Measurements from ENCODE around the gene LBR. TPM values are rescaled to one million over a fixed set of nuclear protein-coding genes. Genes with fewer than 3 reads are reported as not detected.

Gene LBR
- total RNA-seq, 2 donors from 2014 or later = 39.1 to 51.7 TPM

DNA sequence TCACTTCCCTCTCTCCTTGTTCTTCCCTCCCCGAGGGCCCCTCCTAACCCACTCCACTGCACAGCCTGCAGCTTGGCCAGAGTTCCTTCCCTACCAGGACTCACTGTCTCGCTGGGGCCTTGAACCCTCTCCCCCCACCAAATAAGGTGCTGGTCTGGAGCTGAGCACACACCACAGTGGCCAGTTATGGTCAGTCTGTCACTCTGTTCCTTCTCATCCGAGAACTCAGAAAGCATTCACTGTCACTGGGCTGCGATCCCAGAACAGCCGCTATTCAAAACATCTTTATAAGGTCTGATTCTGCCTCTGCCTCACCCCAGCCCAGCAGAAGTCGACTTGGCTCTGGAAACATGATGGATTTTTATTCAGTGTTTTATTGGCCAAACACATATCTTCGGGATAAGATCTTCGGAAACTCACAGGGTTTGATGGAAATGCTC lies 19.8 kb upstream of the LBR start:
- no peaks in the 10 kb centered on the region for H3K9me3 ChIP-seq
- no peak for DNase-seq (ENCODE audit: low spot score)
- no peaks in the 10 kb centered on the region for H3K36me3 ChIP-seq
- TF ChIP-seq, protein P1, sequence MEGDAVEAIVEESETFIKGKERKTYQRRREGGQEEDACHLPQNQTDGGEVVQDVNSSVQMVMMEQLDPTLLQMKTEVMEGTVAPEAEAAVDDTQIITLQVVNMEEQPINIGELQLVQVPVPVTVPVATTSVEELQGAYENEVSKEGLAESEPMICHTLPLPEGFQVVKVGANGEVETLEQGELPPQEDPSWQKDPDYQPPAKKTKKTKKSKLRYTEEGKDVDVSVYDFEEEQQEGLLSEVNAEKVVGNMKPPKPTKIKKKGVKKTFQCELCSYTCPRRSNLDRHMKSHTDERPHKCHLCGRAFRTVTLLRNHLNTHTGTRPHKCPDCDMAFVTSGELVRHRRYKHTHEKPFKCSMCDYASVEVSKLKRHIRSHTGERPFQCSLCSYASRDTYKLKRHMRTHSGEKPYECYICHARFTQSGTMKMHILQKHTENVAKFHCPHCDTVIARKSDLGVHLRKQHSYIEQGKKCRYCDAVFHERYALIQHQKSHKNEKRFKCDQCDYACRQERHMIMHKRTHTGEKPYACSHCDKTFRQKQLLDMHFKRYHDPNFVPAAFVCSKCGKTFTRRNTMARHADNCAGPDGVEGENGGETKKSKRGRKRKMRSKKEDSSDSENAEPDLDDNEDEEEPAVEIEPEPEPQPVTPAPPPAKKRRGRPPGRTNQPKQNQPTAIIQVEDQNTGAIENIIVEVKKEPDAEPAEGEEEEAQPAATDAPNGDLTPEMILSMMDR (IDR thresholded peaks at IDR 0.05) = no peak
- peak overlapping the region; percentile 36 for H3K4me3 ChIP-seq
- peaks cover 14 to 44% of the 10 kb centered on the region in 2 donors for H3K4me1 ChIP-seq (ENCODE audit: control insufficient read depth in 1 of 2, low read depth in 2 of 2)
- H3K27me3 ChIP-seq (replicated peaks; ENCODE audit: insufficient read depth) = no peaks in the 10 kb centered on the region
- H3K27ac ChIP-seq = peak overlapping the region; percentile 47 to 54
- ATAC-seq (ENCODE audit: insufficient number of reproducible peaks, low FRiP score, low read depth) = no peak

DNA sequence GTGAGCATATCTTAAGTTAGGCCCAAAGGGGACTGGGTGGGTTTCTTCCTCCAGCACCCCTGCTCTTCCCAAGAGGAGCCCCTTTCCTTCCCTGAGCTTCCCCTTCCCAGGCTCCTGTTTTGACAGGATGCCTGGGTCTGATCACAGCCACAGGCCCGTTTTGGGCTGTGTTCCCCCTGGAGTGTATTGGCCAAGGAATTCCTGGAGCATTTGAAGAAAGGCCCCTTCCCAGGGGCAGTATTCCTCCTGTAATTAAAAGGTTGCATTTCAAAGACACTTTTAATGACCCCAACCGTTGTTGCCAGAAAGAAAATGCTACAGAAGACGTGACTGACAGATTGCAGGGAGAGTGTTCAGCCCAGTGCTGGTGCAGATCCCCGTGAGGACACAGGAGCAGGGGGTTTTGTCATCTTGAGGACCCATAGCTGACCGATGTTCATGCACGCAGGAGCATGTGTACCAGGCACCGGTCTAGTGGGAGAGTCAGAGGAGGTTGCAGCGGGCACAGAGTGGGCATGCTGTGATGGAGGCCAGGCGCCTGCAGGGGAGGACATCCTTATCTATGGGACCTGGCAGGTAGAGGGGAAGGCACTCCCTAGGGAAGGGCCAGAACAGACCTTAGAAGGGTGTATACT lies 19.3 kb upstream of the LBR start:
- Histone ChIP-seq H3K36me3 (no peaks in the 10 kb centered on the region), H3K27me3 (replicated peaks; ENCODE audit: insufficient read depth) (no peaks in the 10 kb centered on the region), H3K9me3 (no peaks in the 10 kb centered on the region), H3K4me3 (no peak overlapping the region), H3K27ac (peak overlapping the region; percentile 47 to 54), H3K4me1 (ENCODE audit: control insufficient read depth in 1 of 2, low read depth in 2 of 2) (peaks cover 14 to 44% of the 10 kb centered on the region in 2 donors)
- TF ChIP-seq, protein P1 (IDR thresholded peaks at IDR 0.05) = no peak
- ATAC-seq (ENCODE audit: insufficient number of reproducible peaks, low FRiP score, low read depth) = no peak
- DNase-seq (ENCODE audit: low spot score) = no peak

DNA sequence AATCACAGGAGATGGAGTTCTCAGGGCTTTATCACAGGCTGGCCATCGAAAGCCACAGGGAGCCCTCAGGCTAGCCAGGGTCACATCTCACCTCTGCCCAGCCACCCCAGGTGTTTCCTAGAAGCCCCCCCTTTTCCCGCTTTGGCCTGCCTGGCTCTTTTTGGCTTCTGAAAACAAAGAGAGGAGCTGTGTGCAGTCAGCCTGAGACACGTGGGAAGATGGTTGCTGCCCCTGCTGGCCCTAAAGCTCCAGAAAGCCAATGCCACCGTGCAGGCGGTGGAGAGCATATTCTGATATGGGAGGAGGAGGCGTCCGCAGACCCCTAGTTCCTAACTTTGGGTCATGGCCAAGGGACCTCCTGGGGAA lies 18.7 kb upstream of the LBR start:
- Histone ChIP-seq H3K36me3 (no peaks in the 10 kb centered on the region), H3K27ac (peak overlapping the region in 1 of 2 donors; percentile 54), H3K27me3 (replicated peaks; ENCODE audit: insufficient read depth) (no peaks in the 10 kb centered on the region), H3K4me1 (ENCODE audit: control insufficient read depth in 1 of 2, low read depth in 2 of 2) (peaks cover 14 to 44% of the 10 kb centered on the region in 2 donors), H3K4me3 (no peak overlapping the region), H3K9me3 (no peaks in the 10 kb centered on the region)
- TF ChIP-seq, protein P1 (IDR thresholded peaks at IDR 0.05) = no peak
- ATAC-seq (ENCODE audit: insufficient number of reproducible peaks, low FRiP score, low read depth) (no peak), DNase-seq (ENCODE audit: low spot score) (no peak)

DNA sequence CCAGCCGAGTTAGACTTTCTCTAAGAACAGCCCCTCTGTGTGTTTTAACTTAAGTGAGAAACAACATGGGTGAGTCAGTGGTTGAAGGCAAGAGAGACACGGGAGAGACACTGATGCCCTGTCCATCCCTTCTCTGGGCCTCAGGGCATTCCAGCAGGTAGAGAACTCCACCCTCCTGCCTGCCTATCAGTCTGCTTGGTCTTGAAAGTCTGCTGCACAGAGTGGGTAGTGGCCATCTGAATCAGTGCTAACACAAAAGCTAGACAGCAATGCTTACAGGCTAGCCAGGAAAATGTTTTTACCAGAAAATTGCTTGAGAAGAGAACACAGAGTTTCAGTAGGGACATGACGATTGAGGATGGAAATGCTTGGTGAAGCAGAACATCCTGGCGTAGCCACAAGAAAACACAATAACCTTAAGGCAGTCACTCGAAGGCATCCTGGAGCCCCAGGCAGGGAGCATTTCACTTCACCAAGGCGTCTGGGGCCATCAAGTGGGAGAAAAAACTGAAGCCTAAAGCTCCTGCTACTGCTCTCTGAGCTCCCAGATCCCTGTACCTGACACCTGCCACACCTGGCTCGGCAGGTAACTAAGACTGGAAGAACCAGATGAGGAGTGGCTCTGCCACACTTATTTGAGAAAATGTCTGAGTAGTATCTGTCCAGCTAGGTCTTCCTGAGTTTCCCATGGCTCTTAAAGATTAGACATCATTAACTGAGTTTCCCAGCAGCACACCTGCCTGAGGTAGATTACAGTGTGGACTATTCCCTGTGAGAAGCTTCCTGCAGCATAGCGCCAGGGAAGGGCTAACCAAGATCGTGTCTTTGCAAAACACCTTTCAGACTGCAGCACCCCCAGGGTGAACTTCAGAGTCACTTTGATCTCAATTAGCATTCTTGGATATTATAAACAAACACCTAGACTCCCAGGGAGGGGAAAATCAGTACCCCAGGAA lies 18.1 kb upstream of the LBR start:
- Histone ChIP-seq H3K4me3 (no peak overlapping the region), H3K4me1 (ENCODE audit: control insufficient read depth in 1 of 2, low read depth in 2 of 2) (peaks cover 14 to 44% of the 10 kb centered on the region in 2 donors), H3K36me3 (no peaks in the 10 kb centered on the region), H3K9me3 (no peaks in the 10 kb centered on the region), H3K27ac (no peak overlapping the region), H3K27me3 (replicated peaks; ENCODE audit: insufficient read depth) (no peaks in the 10 kb centered on the region)
- TF ChIP-seq, protein P1 (IDR thresholded peaks at IDR 0.05) = no peak
- DNase-seq (ENCODE audit: low spot score) (no peak), ATAC-seq (ENCODE audit: insufficient number of reproducible peaks, low FRiP score, low read depth) (no peak)

DNA sequence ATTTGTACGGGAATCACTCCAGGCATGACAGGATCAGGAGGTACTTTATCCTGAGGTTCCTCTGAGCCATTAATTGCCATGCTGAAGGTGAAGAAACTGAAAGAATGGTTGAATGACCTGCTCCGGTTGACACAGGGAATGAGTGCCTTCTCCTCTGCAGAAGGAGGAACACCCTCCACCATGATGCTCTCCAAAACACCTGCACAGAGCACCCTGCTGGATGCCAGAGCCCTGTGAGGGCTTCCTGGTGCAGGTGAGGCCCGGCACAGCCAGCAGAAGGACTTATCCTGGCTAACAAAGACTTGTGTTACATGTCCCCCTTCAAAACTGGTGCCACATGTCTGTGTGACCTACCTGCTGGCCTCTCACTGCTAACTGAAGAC lies 14.3 kb upstream of the LBR start:
- no peak for DNase-seq (ENCODE audit: low spot score)
- H3K36me3 ChIP-seq = no peaks in the 10 kb centered on the region
- no peak overlapping the region for H3K27ac ChIP-seq
- TF ChIP-seq, protein P1 (IDR thresholded peaks at IDR 0.05) = no peak
- peaks cover 7 to 27% of the 10 kb centered on the region in 2 donors for H3K4me1 ChIP-seq (ENCODE audit: control insufficient read depth in 1 of 2, low read depth in 2 of 2)
- no peaks in the 10 kb centered on the region for H3K9me3 ChIP-seq
- no peak overlapping the region for H3K4me3 ChIP-seq
- no peak for ATAC-seq (ENCODE audit: insufficient number of reproducible peaks, low FRiP score, low read depth)
- H3K27me3 ChIP-seq (replicated peaks; ENCODE audit: insufficient read depth) = no peaks in the 10 kb centered on the region

All from thoracic aorta (tissue), 2 donors.